Breast epithelium (tissue), 3 donors: ENCODE measurements around the gene SARS1. TPM values are rescaled to one million over a fixed set of nuclear protein-coding genes. Genes with fewer than 3 reads are reported as not detected.

Experiments used
- total RNA-seq, 3 donors: library from RNA; depleted of rRNA; stranded (reverse); fragments of >200 nt; gene quantifications; one replicate each; pipeline ENCODE4 v1.1.0, GENCODE V29; 2016

Gene SARS1
- total RNA-seq, 3 donors from 2014 or later = 146 to 172 (median 161) TPM

Other genes starting within 250 kb of the SARS1 start
- 10 to 100 TPM; 12.3 to 16.8 (median 13.8) TPM for gene WDR47, start 171.8 kb upstream of the SARS1 start, total RNA-seq
- gene TAF13, start 137.9 kb upstream of the SARS1 start, total RNA-seq = 10 to 100 TPM; 23.1 to 36.4 (median 25.8) TPM
- gene TMEM167B, start 123.2 kb upstream of the SARS1 start, total RNA-seq = 10 to 100 TPM; 30.7 to 32.6 (median 32.4) TPM
- 100 to 1,000 TPM in 2 of 3 donors, under 1 TPM in 1; 0.64 to 220 (median 202) TPM for gene ELAPOR1, start 99.8 kb upstream of the SARS1 start, total RNA-seq
- 10 to 100 TPM in 2 of 3 donors, 1 to 10 TPM in 1; 1.3 to 19.5 (median 13.8) TPM for gene CELSR2, start 35.6 kb downstream of the SARS1 start, total RNA-seq
- 1 to 10 TPM; 4.2 to 5.9 (median 4.3) TPM for gene PSRC1, start 69.2 kb downstream of the SARS1 start, total RNA-seq
- gene MYBPHL, start 93.1 kb downstream of the SARS1 start, total RNA-seq = not detected
- 100 to 1,000 TPM in 1 of 3 donors, 10 to 100 TPM in 2; 51.1 to 135 (median 69.8) TPM for gene SORT1, start 184.0 kb downstream of the SARS1 start, total RNA-seq
- 10 to 100 TPM; 23.7 to 36.7 (median 28.8) TPM for gene PSMA5, start 212.5 kb downstream of the SARS1 start, total RNA-seq